Uterus (tissue), 4 donors: ENCODE data around the gene SH2D7. TPM values are rescaled to one million over a fixed set of nuclear protein-coding genes. Genes with fewer than 3 reads are reported as not detected.

Experiments used
- DNase-seq, 2 donors: peaks; one replicate each; pipeline ENCODE4 v3.0.0-alpha.2; 2019 to 2020
- H3K27ac ChIP-seq, 2 donors: fragments of 200-600 bp; sonication (generic); 1 replicate in 1 of 2; 2 replicates in 1 of 2; pipeline ENCODE4 v1.5.1; 2016 to 2018
- H3K27me3 ChIP-seq, 2 donors: fragments of 200-600 bp; sonication (generic); one replicate each; pipeline ENCODE4 v1.5.1; 2018 to 2019; ENCODE audit warnings: control low read depth in 1 of 2
- H3K36me3 ChIP-seq, 2 donors: fragments of 200-600 bp; sonication (generic); one replicate each; pipeline ENCODE4 v1.5.1; 2019; ENCODE audit warnings: control low read depth in 1 of 2
- H3K4me1 ChIP-seq, 2 donors: fragments of 200-600 bp; sonication (generic); one replicate each; pipeline ENCODE4 v1.5.1; 2018 to 2019; ENCODE audit warnings: control low read depth in 1 of 2
- H3K4me3 ChIP-seq, 2 donors: fragments of 200-600 bp; sonication (generic); 1 replicate in 1 of 2; 2 replicates in 1 of 2; pipeline ENCODE4 v1.5.1; 2018 to 2019; ENCODE audit warnings: mild to moderate bottlenecking in 1 of 2
- H3K9me3 ChIP-seq, 2 donors: fragments of 200-600 bp; sonication (generic); one replicate each; pipeline ENCODE4 v1.5.1; 2019; ENCODE audit warnings: control low read depth in 1 of 2
- CTCF ChIP-seq, 4 experiments: fragments of 200-600 bp in 2 of 4; fragments of 450-650 bp in 2 of 4; sonication (generic) in 2 of 4; IDR thresholded peaks; one replicate each; pipeline ENCODE4 v1.5.1; 2016 to 2019; ENCODE audit warnings: antibody characterized with exemption in 4 of 4, mild to moderate bottlenecking in 2 of 4, moderate library complexity in 1 of 4
- POLR2A ChIP-seq, 2 donors: fragments of 450-650 bp; IDR thresholded peaks; one replicate each; pipeline ENCODE4 v1.6.1; 2016; ENCODE audit warnings: antibody characterized with exemption in 2 of 2, mild to moderate bottlenecking in 1 of 2, moderate library complexity in 1 of 2
- intact Hi-C: fragments of 100-400 bp; cut with DNase I; formaldehyde crosslinking; loops from one replicate; pipeline ENCODE4 v1.15.1; 2023; ENCODE audit warnings: low total_unique reads
- total RNA-seq, 4 donors: library from RNA; depleted of rRNA in 3 of 4; stranded (reverse); fragments of >200 nt in 3 of 4; gene quantifications; one replicate each; pipeline versions ENCODE4 v1.1.0 to v1.2.4, GENCODE V29; 2014 to 2023
- donor health status: DM: yes; HTN: yes; CAD: no.

Gene SH2D7
- total RNA-seq, 4 donors from 2014 or later: not detected

DNA sequence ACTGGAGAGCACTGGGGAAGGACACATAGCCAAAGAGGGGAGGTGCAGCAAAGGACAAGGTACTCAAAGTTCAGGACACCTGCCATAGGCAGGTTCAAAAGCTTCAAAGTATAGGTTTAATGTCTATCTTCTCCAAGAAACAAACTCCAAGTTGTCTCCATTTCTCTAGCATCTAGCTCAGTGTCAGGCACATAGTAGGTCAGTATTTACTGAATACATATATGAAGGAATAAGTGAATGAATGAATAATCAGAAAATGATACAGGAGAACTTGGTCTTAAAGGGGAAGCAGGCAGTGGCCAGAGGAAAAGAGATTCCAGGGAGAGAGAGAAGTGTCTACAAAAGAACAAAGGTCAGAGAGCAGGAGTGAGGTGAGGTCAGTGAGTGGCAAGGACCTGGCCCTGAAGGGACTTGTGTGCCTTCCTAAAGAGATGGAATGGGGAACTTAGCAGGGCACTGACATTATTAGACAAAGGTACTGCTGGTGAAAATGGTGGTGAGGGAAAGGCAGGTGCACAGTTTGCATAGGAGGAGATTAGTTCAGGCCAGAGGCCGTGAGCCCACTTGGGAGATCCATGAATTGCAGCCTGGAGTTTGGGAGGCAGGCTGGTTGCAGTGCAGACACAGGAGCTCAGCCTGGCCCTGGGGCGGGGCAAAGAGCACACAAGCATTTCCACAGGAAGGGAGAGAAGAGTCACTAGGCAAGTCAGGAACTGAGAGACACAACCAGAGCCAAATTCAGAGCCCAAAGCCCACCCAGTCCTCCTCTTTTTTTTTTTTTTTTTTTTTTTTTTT, 36.2 kb upstream of the SH2D7 start:
- Histone ChIP-seq H3K4me3 (no peak overlapping the region), H3K4me1 (peaks cover 4 to 15% of the 10 kb centered on the region in 2 donors), H3K36me3 (no peaks in the 10 kb centered on the region), H3K9me3 (no peaks in the 10 kb centered on the region), H3K27me3 (no peaks in the 10 kb centered on the region), H3K27ac (peak overlapping the region; percentile 82 to 92)
- no peak for DNase-seq
- TF ChIP-seq POLR2A (IDR thresholded peaks at IDR 0.05): no peak
- intact Hi-C loops: no loop called here

GRCh38 chr15:78056714-78057269, 35.6 kb upstream of the SH2D7 start:
- Histone ChIP-seq H3K4me3 (no peak overlapping the region), H3K27me3 (no peaks in the 10 kb centered on the region), H3K4me1 (peaks cover 4 to 15% of the 10 kb centered on the region in 2 donors), H3K36me3 (no peaks in the 10 kb centered on the region), H3K9me3 (no peaks in the 10 kb centered on the region), H3K27ac (peak overlapping the region; percentile 82 to 92)
- intact Hi-C loops: no loop called here
- no peak for DNase-seq
- TF ChIP-seq POLR2A (IDR thresholded peaks at IDR 0.05) (no peak), CTCF (IDR thresholded peaks at IDR 0.05) (no peak)

GRCh38 chr15:78057803-78058202, 34.6 kb upstream of the SH2D7 start:
- H3K4me1 ChIP-seq: peaks cover 4 to 19% of the 10 kb centered on the region in 2 donors
- TF ChIP-seq POLR2A (IDR thresholded peaks at IDR 0.05): no peak
- TF ChIP-seq CTCF (IDR thresholded peaks at IDR 0.05): no peak
- H3K4me3 ChIP-seq: no peak overlapping the region
- no peaks in the 10 kb centered on the region for H3K27me3 ChIP-seq
- intact Hi-C loops: no loop called here
- H3K9me3 ChIP-seq: no peaks in the 10 kb centered on the region
- H3K27ac ChIP-seq: peak overlapping the region; percentile 82 to 92
- H3K36me3 ChIP-seq: no peaks in the 10 kb centered on the region
- DNase-seq: no peak

DNA sequence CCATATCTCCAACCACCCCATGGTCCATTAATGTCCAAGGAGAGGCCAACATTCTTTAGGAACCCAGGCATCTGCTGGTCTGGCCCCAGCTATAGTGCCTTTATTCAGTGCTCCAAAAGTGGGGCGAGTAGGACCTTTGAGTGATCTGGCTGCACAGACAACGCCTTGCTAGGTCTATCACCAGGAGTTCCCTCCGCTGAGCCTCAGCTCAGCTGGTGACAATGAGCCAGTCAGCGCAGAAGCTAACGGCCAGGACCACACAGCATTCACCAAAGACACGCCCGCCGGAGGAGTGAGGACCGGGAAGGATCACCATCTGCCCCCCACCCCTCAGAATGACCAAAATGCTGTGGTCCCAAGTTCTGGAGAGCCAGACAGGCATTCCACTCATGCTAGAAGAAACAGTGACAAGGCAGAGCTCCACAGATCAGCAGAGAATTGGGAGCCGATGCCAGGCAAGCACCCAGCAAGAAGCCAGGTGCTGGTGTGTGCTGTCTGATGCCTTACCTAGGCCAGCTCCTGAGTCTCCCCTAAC, 33.9 kb upstream of the SH2D7 start:
- TF ChIP-seq CTCF (IDR thresholded peaks at IDR 0.05) (no peak), POLR2A (IDR thresholded peaks at IDR 0.05) (no peak)
- H3K27ac ChIP-seq: peak overlapping the region; percentile 82 to 92

GRCh38 chr15:78059110-78059839, 33.1 kb upstream of the SH2D7 start:
- peak overlapping the region; percentile 82 to 92 for H3K27ac ChIP-seq
- H3K36me3 ChIP-seq: no peaks in the 10 kb centered on the region
- no peak overlapping the region for H3K4me3 ChIP-seq
- no peaks in the 10 kb centered on the region for H3K9me3 ChIP-seq
- intact Hi-C loops: no loop called here
- no peaks in the 10 kb centered on the region for H3K27me3 ChIP-seq
- no peak for DNase-seq
- TF ChIP-seq CTCF (IDR thresholded peaks at IDR 0.05) (no peak), POLR2A (IDR thresholded peaks at IDR 0.05) (no peak)
- H3K4me1 ChIP-seq: peaks cover 4 to 26% of the 10 kb centered on the region in 2 donors

More for the DNA sequence above, 33.9 kb upstream of the SH2D7 start:
- no peak for DNase-seq
- H3K4me1 ChIP-seq: peaks cover 4 to 25% of the 10 kb centered on the region in 2 donors
- H3K9me3 ChIP-seq: no peaks in the 10 kb centered on the region
- H3K27me3 ChIP-seq: no peaks in the 10 kb centered on the region
- no peak overlapping the region for H3K4me3 ChIP-seq
- H3K36me3 ChIP-seq: no peaks in the 10 kb centered on the region
- intact Hi-C loops: no loop called here
